CD4-positive, alpha-beta T cell treated with Interleukin-4 for 1 hour (primary cell): Measurements from ENCODE around the gene NFIC.

Experiments used
- DNase-seq, 2 donors: peaks; one replicate each; pipeline ENCODE4 v3.0.0-alpha.2; 2020 to 2022

The NFIC gene

GRCh38 chr19:3474010-3474409 lies 107.6 kb downstream of the NFIC start:
- DNase-seq, result no peak

GRCh38 chr19:3474614-3475013 lies 108.2 kb downstream of the NFIC start:
- no peak for DNase-seq

- no peak for DNase-seq
Measured at GRCh38 chr19:3475449-3475848, 109.1 kb downstream of the NFIC start.

GRCh38 chr19:3476830-3477229 lies 110.4 kb downstream of the NFIC start:
- no peak for DNase-seq

GRCh38 chr19:3477506-3477905 lies 111.1 kb downstream of the NFIC start:
- no peak for DNase-seq

- no peak for DNase-seq
Measured at GRCh38 chr19:3477951-3478350, 111.6 kb downstream of the NFIC start.

GRCh38 chr19:3478409-3479176 lies 112.2 kb downstream of the NFIC start:
- peak; percentile 14 to 17 for DNase-seq

GRCh38 chr19:3479177-3479833 lies 112.9 kb downstream of the NFIC start:
- peak; percentile 70 to 79 for DNase-seq

- DNase-seq, result peak; percentile 35 to 42
Measured at GRCh38 chr19:3479834-3480215, 113.4 kb downstream of the NFIC start.

- no peak for DNase-seq
Measured at GRCh38 chr19:3480383-3481091, 114.2 kb downstream of the NFIC start, which contains the start of gene SMIM24. TSS of gene SMIM24 (minus strand) at chr19:3480525. CDS start at chr19:3480463, 62 bp downstream.

GRCh38 chr19:3481241-3482090 lies 115.1 kb downstream of the NFIC start:
- DNase-seq, result no peak

GRCh38 chr19:3482507-3483225 lies 116.3 kb downstream of the NFIC start:
- no peak for DNase-seq

GRCh38 chr19:3483226-3483628 lies 116.8 kb downstream of the NFIC start, which contains the start of gene SMIM44:
TSS of gene SMIM44 (minus strand) at chr19:3483441. CDS start at chr19:3483403, 38 bp downstream.
- DNase-seq, result no peak

- DNase-seq, result no peak
Measured at GRCh38 chr19:3491396-3492119, 125.2 kb downstream of the NFIC start.

GRCh38 chr19:3492131-3492839 lies 125.9 kb downstream of the NFIC start:
- no peak for DNase-seq

GRCh38 chr19:3492919-3493318 lies 126.5 kb downstream of the NFIC start:
- no peak for DNase-seq

- no peak for DNase-seq
Measured at GRCh38 chr19:3493651-3494050, 127.3 kb downstream of the NFIC start.

GRCh38 chr19:3494051-3494450 lies 127.7 kb downstream of the NFIC start:
- peak in 1 of 2 donors; percentile 41 for DNase-seq

- DNase-seq, result peak; percentile 35 to 62
Measured at GRCh38 chr19:3494559-3494958, 128.2 kb downstream of the NFIC start.
